Type B pancreatic cell (in vitro differentiated cells): ENCODE measurements around the gene IL1RL1. TPM values are rescaled to one million over a fixed set of nuclear protein-coding genes. Genes with fewer than 3 reads are reported as not detected.
"Not testable (repeated sequence)": the region's sequence is repeated elsewhere in the genome, so short reads cannot be mapped to it uniquely, and the experiment has no call there.

Experiments used
- DNase-seq: peaks from one replicate; pipeline ENCODE4 v3.0.0; 2021; ENCODE audit warnings: mixed read lengths; ENCODE audit not compliant: unreplicated experiment; ENCODE audit errors: extremely low spot score
- H3K27ac Mint-ChIP-seq: 2 replicates; pipeline ENCODE4 v1.8.0; 2021; ENCODE audit warnings: mild to moderate bottlenecking, mixed read lengths
- H3K27me3 Mint-ChIP-seq: 2 replicates; pipeline ENCODE4 v1.8.0; 2021; ENCODE audit warnings: mixed read lengths
- H3K36me3 Mint-ChIP-seq: 2 replicates; pipeline ENCODE4 v1.8.0; 2021; ENCODE audit warnings: mixed read lengths
- H3K4me1 Mint-ChIP-seq: one replicate; pipeline ENCODE4 v1.8.0; 2021; ENCODE audit warnings: mixed read lengths; ENCODE audit not compliant: unreplicated experiment
- H3K4me3 Mint-ChIP-seq: 2 replicates; pipeline ENCODE4 v1.8.0; 2021; ENCODE audit warnings: mild to moderate bottlenecking, mixed read lengths
- H3K9me3 Mint-ChIP-seq: 2 replicates; pipeline ENCODE4 v1.8.0; 2021; ENCODE audit warnings: mixed read lengths
- total RNA-seq: library from RNA; stranded (reverse); gene quantifications from 2 replicates; pipeline ENCODE4 v1.2.1, GENCODE V29; 2021; ENCODE audit warnings: low replicate concordance
- TF ChIP-seq, protein P1 (sequence below): fragments of 200-600 bp; sonication (generic); conservative IDR thresholded peaks from 2 replicates; pipeline ENCODE4 v1.5.0; 2021; ENCODE audit warnings: antibody characterized with exemption, mild to moderate bottlenecking

IL1RL1 gene
- total RNA-seq, 1 donor from 2014 or later = not detected

DNA sequence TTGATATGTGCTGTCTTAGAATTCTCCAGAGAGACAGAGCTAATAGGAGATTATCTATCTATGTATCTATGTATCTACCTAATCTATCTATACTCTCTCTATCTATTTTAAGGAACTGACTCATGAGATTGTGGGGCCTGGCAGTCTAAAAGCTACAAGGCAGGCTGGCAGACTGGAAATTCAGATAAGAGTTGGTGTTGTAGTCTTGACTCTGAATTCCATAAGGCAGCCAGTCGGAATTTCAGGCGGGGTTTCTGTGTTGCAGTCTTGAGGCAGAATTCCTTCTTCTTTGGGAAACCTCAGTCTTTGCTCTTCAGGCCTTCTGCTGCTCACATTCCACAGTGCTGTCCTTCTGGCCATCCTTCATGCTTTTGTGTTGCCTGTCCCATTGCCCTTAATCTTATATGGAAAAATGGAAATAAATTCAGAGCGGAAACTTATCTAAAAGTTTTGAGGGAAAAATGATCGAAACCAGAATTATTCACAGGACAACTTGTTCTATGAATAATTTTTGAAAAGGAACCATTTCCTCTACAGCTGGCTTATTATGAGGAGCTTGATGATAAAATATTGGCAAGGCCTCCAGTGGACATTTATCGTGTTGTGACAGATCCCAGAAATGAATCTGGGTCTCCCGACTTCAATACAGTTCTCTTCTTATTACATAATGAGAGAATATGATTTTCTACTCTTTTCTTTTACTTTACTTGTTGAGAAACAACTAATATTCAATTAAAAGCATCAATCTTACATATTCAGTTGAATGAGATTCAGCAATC is 10.8 kb downstream of the IL1RL1 start:
- TF ChIP-seq, protein P1, sequence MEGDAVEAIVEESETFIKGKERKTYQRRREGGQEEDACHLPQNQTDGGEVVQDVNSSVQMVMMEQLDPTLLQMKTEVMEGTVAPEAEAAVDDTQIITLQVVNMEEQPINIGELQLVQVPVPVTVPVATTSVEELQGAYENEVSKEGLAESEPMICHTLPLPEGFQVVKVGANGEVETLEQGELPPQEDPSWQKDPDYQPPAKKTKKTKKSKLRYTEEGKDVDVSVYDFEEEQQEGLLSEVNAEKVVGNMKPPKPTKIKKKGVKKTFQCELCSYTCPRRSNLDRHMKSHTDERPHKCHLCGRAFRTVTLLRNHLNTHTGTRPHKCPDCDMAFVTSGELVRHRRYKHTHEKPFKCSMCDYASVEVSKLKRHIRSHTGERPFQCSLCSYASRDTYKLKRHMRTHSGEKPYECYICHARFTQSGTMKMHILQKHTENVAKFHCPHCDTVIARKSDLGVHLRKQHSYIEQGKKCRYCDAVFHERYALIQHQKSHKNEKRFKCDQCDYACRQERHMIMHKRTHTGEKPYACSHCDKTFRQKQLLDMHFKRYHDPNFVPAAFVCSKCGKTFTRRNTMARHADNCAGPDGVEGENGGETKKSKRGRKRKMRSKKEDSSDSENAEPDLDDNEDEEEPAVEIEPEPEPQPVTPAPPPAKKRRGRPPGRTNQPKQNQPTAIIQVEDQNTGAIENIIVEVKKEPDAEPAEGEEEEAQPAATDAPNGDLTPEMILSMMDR = no peak
- no peak overlapping the region for H3K27ac Mint-ChIP-seq

DNA sequence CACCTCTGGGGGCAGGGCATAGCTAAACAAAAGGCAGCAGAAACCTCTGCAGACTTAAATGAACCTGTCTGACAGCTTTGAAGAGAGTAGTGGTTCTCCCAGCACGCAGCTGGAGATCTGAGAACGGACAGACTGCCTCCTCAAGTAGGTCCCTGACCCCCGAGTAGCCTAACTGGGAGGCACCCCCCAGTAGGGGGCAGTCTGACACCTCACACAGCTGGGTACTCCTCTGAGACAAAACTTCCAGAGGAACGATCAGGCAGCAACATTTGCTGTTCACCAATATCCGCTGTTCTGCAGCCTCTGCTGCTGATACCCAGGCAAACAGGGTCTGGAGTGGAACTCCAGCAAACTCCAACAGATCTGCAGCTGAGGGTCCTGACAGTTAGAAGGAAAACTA is 13.6 kb downstream of the IL1RL1 start:
- H3K27me3 Mint-ChIP-seq = peaks cover 19% of the 10 kb centered on the region
- not testable (repeated sequence) for H3K4me3 Mint-ChIP-seq, DNase-seq, H3K9me3 Mint-ChIP-seq, H3K27ac Mint-ChIP-seq, H3K36me3 Mint-ChIP-seq, H3K4me1 Mint-ChIP-seq

More for the DNA sequence above, 10.8 kb downstream of the IL1RL1 start:
- Mint-ChIP-seq H3K9me3 (no peaks in the 10 kb centered on the region), H3K27me3 (peaks cover 11% of the 10 kb centered on the region), H3K4me1 (no peaks in the 10 kb centered on the region), H3K36me3 (no peaks in the 10 kb centered on the region), H3K4me3 (no peak overlapping the region)
- DNase-seq = no peak

DNA sequence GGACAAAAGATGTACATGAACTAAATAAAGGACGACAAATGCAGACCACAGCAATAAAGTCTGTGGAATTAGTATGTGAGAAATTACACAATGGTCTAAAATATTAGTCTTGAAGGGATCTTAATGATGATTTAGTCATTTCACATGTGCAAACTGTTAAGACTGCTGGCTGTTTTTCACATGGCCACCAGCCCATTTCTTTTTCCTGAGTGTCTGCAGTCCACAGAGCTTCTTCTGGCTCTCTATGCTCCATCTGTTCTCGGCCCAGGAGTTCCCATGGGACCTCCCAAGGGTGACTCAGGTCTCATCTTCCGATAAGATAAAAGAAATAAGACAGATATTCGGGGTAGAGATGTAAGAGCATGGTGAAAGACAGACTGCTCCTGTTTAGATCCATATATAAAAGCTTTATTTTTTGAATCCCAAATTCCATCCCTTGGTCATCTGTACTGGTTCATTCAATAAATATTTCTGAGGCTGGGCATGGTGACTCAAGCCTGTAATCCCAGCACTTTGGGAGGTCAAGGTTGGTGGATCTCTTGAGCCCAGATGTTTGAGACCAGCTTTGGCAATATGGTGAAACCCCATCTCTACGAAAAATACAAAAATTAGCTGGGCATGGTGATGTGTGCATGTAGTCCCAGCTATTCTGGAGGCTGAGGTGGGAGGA is 20.1 kb downstream of the IL1RL1 start:
- TF ChIP-seq, protein P1 = no peak
- no peaks in the 10 kb centered on the region for H3K4me1 Mint-ChIP-seq
- H3K4me3 Mint-ChIP-seq = no peak overlapping the region
- no peaks in the 10 kb centered on the region for H3K9me3 Mint-ChIP-seq
- peaks cover 23% of the 10 kb centered on the region for H3K27me3 Mint-ChIP-seq
- DNase-seq = no peak
- H3K36me3 Mint-ChIP-seq = no peaks in the 10 kb centered on the region
- H3K27ac Mint-ChIP-seq = no peak overlapping the region

DNA sequence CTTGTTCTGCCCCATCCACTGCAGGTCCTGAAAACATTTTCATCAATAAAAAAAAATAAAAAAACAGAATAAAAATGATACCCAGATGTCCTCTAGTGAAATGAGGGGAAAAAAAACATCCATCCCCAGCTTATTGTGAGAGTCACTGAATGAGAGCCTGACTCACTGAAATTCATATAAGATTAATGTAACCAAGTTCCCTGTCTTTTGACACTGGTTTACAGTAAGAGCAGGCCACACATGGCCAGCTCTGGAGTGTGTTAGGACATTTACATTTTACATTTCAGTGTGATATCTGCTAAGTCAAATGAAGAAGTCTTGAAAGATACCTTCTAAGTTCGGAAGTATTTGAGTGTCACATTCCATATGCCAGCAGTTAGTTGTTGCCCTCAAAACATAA is 23.1 kb downstream of the IL1RL1 start:
- Mint-ChIP-seq H3K9me3 (no peaks in the 10 kb centered on the region), H3K4me3 (no peak overlapping the region), H3K4me1 (no peaks in the 10 kb centered on the region), H3K27ac (no peak overlapping the region), H3K27me3 (peaks cover 13% of the 10 kb centered on the region), H3K36me3 (no peaks in the 10 kb centered on the region)
- TF ChIP-seq, protein P1 = no peak
- DNase-seq = no peak

DNA sequence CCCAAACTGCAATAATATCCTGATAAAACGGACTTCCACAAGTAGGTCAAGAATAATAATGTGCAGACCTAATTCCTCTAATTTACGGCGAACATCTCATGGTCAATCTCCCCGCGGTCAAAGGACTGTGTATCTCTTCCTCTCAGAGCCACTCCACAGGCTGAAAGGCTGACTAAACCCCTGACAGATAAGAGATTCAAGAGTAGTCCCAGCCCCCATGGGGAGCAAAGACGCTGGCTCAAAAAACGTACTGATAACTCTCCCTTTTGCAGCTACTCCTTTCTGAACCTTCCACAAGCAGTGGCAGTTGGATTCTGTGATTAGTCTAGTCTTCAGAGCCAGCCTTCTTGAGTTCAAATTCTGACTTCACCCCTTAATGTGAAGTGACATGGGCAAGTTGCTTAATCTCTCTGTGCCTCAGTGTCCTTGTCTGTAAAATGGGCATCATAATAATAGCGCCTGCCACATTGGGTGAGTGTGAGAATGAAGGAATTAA is 24.6 kb downstream of the IL1RL1 start:
- TF ChIP-seq, protein P1 = no peak
- no peaks in the 10 kb centered on the region for H3K9me3 Mint-ChIP-seq

DNA sequence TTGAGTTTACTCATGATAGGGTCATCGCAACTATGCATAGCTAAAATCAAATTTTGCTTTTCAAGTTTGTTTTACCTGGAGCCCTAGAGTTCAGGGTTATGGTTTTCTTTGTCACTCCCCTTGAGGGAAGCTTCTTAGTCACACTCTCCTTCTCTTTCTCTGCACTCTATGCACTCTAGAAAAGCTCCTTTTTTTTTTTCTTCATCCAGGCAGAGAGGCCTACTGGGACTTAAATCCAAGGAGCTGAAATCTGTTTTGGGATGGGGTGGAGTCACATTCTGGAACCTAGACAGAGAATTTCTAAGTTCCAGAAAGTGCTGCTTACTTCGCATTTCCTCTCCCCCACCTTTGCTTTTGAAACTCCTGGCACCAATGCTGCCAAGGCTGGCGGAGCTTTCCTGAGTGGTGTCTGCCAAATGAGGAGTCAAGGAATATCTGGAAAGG is 25.2 kb downstream of the IL1RL1 start:
- no peaks in the 10 kb centered on the region for H3K4me1 Mint-ChIP-seq
- H3K27ac Mint-ChIP-seq = no peak overlapping the region
- no peak for DNase-seq
- peaks cover 13% of the 10 kb centered on the region for H3K27me3 Mint-ChIP-seq
- no peak overlapping the region for H3K4me3 Mint-ChIP-seq
- no peaks in the 10 kb centered on the region for H3K36me3 Mint-ChIP-seq
- TF ChIP-seq, protein P1 = no peak
- no peaks in the 10 kb centered on the region for H3K9me3 Mint-ChIP-seq

More for the DNA sequence above, 24.6 kb downstream of the IL1RL1 start:
- no peaks in the 10 kb centered on the region for H3K36me3 Mint-ChIP-seq
- no peak overlapping the region for H3K27ac Mint-ChIP-seq
- no peaks in the 10 kb centered on the region for H3K4me1 Mint-ChIP-seq
- H3K4me3 Mint-ChIP-seq = no peak overlapping the region
- peaks cover 13% of the 10 kb centered on the region for H3K27me3 Mint-ChIP-seq
- no peak for DNase-seq
